AG04450 (cell line): Measurements from ENCODE around the gene FAR2. TPM values are rescaled to one million over a fixed set of nuclear protein-coding genes. Genes with fewer than 3 reads are reported as not detected.

Experiments used
- CTCF ChIA-PET: fragments of 300-600, 350-600 bp; formaldehyde crosslinking; extraction: SDS; loops from one replicate; lab custom pipeline; 2022; ENCODE audit warnings: antibody characterized with exemption, inconsistent platforms; lab: Charles Lee
- POLR2A ChIA-PET: fragments of 350-600 bp; formaldehyde crosslinking; extraction: SDS; loops from one replicate; lab custom pipeline; 2021; ENCODE audit warnings: antibody characterized with exemption, inconsistent platforms; lab: Yijun Ruan, JAX
- DNase-seq: peaks from one replicate; pipeline ENCODE4 v3.0.0-alpha.2; 2011; ENCODE audit warnings: low read depth, low spot score
- H3K27ac ChIP-seq: one replicate; pipeline ENCODE4 v1.5.1; 2012; ENCODE audit warnings: low read depth, low read length, control low read depth
- H3K27me3 ChIP-seq: one replicate; pipeline ENCODE4 v1.6.0; 2012; ENCODE audit warnings: low read length; ENCODE audit not compliant: control insufficient read depth, insufficient read depth
- H3K4me3 ChIP-seq: 2 replicates; pipeline ENCODE4 v1.5.1; 2011; ENCODE audit warnings: mild to moderate bottlenecking, low read depth, low read length, control low read depth
- H3K9me3 ChIP-seq: 2 replicates; pipeline ENCODE4 v1.5.1; 2012; ENCODE audit warnings: low read length; ENCODE audit not compliant: control insufficient read depth, insufficient read depth
- CTCF ChIP-seq: IDR thresholded peaks from 2 replicates; pipeline ENCODE4 v1.5.1; 2011; ENCODE audit warnings: low read depth, low read length, control low read depth, inconsistent platforms
- polyA plus RNA-seq: library from polyadenylated mRNA; depleted of rRNA; stranded (reverse); fragments of >200 nt; gene quantifications from 2 replicates; pipeline ENCODE4 v1.2.3, GENCODE V29; 2011

FAR2 gene
- polyA plus RNA-seq, 1 experiment = 3.4 TPM

DNA sequence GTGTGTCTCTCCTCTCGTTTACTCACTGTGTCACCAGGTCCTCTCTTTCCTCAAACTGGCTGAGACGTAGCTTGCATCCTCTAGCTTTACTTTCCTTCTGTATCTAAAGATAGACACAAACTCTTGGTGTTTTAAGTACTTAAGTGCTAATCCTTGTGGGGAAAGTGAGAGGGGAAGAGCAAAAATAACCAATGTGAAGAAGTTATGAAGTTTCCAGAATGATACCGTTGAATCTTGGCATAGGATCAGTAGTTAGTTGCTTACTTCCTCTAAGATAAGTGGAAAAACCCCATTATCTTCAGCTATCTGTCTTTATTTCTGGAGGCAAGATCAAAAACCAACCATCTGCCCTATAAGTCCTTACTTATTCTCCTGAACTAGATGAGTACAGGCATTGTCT lies 10.6 kb downstream of the FAR2 start:
- Histone ChIP-seq H3K27ac (no peak overlapping the region), H3K9me3 (no peaks in the 10 kb centered on the region), H3K4me3 (no peak overlapping the region), H3K27me3 (no peaks in the 10 kb centered on the region)
- POLR2A ChIA-PET = no interaction called here
- no peak for TF ChIP-seq CTCF
- CTCF ChIA-PET = no interaction called here
- DNase-seq = no peak

DNA sequence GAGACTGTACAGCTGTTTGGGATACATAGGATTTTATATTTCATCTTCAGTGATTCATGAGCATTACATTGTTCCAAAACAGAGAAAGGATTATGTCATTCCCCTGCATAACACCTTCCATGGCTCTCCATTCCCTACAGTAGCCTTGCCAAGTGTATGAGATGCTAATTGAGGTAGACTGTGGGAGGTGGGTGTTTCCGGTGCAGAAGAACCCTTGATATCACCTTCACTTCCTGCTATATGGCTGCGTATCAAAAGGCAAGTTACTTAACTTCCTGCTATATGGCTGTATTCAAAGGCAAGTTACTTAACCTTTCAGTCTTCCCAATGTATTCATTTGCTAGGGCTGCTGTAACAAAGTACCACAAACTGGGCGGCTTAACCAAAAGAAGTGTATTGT lies 11.2 kb downstream of the FAR2 start:
- Histone ChIP-seq H3K9me3 (no peaks in the 10 kb centered on the region), H3K4me3 (no peak overlapping the region), H3K27ac (no peak overlapping the region), H3K27me3 (no peaks in the 10 kb centered on the region)
- ChIA-PET POLR2A (no interaction called here), CTCF (no interaction called here)
- TF ChIP-seq CTCF = no peak
- no peak for DNase-seq

GRCh38 chr12:29163146-29163545 lies 14.1 kb downstream of the FAR2 start:
- no peak for TF ChIP-seq CTCF

GRCh38 chr12:29164477-29165393 lies 15.7 kb downstream of the FAR2 start:
- Histone ChIP-seq H3K27ac (no peak overlapping the region), H3K27me3 (no peaks in the 10 kb centered on the region), H3K4me3 (no peak overlapping the region), H3K9me3 (no peaks in the 10 kb centered on the region)
- no peak for DNase-seq
- POLR2A ChIA-PET = no interaction called here
- no peak for TF ChIP-seq CTCF
- CTCF ChIA-PET = no interaction called here

More at GRCh38 chr12:29163146-29163545, 14.1 kb downstream of the FAR2 start:
- CTCF ChIA-PET = no interaction called here
- no peaks in the 10 kb centered on the region for H3K9me3 ChIP-seq
- no peak for DNase-seq
- H3K27ac ChIP-seq = no peak overlapping the region
- POLR2A ChIA-PET = no interaction called here
- H3K4me3 ChIP-seq = no peak overlapping the region
- H3K27me3 ChIP-seq = no peaks in the 10 kb centered on the region

- peaks cover 10% of the 10 kb centered on the region; the same call in 1 of the 2 replicates for H3K9me3 ChIP-seq
Measured at GRCh38 chr12:29167445-29167844, 18.4 kb downstream of the FAR2 start.

More at GRCh38 chr12:29167445-29167844, 18.4 kb downstream of the FAR2 start:
- no peak overlapping the region for H3K27ac ChIP-seq
- TF ChIP-seq CTCF = no peak
- H3K4me3 ChIP-seq = no peak overlapping the region
- H3K27me3 ChIP-seq = no peaks in the 10 kb centered on the region
- CTCF ChIA-PET = no interaction called here
- POLR2A ChIA-PET = no interaction called here
- DNase-seq = no peak
